Erythroblast (primary cell): ENCODE results near the gene ADRB1.

Experiments
- GATA1 ChIP-seq: IDR thresholded peaks from 2 replicates; pipeline ENCODE4 v1.6.1; 2011; ENCODE audit warnings: low read depth, mild to moderate bottlenecking, control low read depth, low read length, moderate library complexity
- POLR2A ChIP-seq: IDR thresholded peaks from 2 replicates; pipeline ENCODE4 v1.6.1; 2011; ENCODE audit warnings: mild to moderate bottlenecking, low read length

GRCh38 chr10:114012650-114013049 lies 31.0 kb upstream of the ADRB1 start:
- TF ChIP-seq POLR2A (no peak), GATA1 (no peak)
